Bronchial epithelial cell (primary cell): ENCODE data around the gene SLC6A19. TPM values are rescaled to one million over a fixed set of nuclear protein-coding genes. Genes with fewer than 3 reads are reported as not detected.

Source experiments
- DNase-seq: peaks from one replicate; pipeline ENCODE4 v3.0.0-alpha.2; 2010; ENCODE audit warnings: low read depth
- FAIRE-seq: peaks from 2 replicates; lab custom pipeline; 2011; peaks lifted over from hg19 to GRCh38; lab: Jason Lieb, UNC
- H3K27me3 ChIP-seq: 2 replicates; pipeline ENCODE4 v1.5.1; 2011; ENCODE audit warnings: low read length; ENCODE audit not compliant: control insufficient read depth, insufficient read depth
- H3K36me3 ChIP-seq: 2 replicates; pipeline ENCODE4 v1.5.1; 2011; ENCODE audit warnings: low read length; ENCODE audit not compliant: control insufficient read depth, insufficient read depth
- H3K4me3 ChIP-seq: 2 replicates; pipeline ENCODE4 v1.5.1; 2011; ENCODE audit warnings: mild to moderate bottlenecking, low read depth, low read length, control low read depth
- CTCF ChIP-seq: IDR thresholded peaks from 2 replicates; pipeline ENCODE4 v1.5.1; 2011; ENCODE audit warnings: mild to moderate bottlenecking, moderate library complexity, low read length, control low read depth, inconsistent platforms; ENCODE audit not compliant: insufficient read depth, severe bottlenecking
- total RNA-seq: library from RNA; depleted of rRNA; stranded (reverse); fragments of >200 nt; gene quantifications from 2 replicates; pipeline ENCODE4 v1.2.1, GENCODE V29; 2014

Gene SLC6A19
- total RNA-seq, 1 donor from 2014 or later, result not detected

- DNase-seq, result no peak
- no peak for TF ChIP-seq CTCF
- no peaks in the 10 kb centered on the region for H3K36me3 ChIP-seq
These were observed 21.9 kb downstream of the SLC6A19 start for GRCh38 chr5:1223278-1223670.

GRCh38 chr5:1224631-1225030 lies 23.2 kb downstream of the SLC6A19 start:
- Histone ChIP-seq H3K4me3 (no peak overlapping the region), H3K27me3 (peaks cover 1% of the 10 kb centered on the region), H3K36me3 (no peaks in the 10 kb centered on the region)
- FAIRE-seq (no peak), DNase-seq (no peak)
- no peak for TF ChIP-seq CTCF

More at GRCh38 chr5:1223278-1223670, 21.9 kb downstream of the SLC6A19 start:
- Histone ChIP-seq H3K27me3 (no peaks in the 10 kb centered on the region), H3K4me3 (no peak overlapping the region)
- no peak for FAIRE-seq

GRCh38 chr5:1225081-1225480 lies 23.7 kb downstream of the SLC6A19 start, which contains the start of gene SLC6A18:
TSS of gene SLC6A18 (plus strand) at chr5:1225381. CDS start at chr5:1225478, 97 bp downstream.
- Histone ChIP-seq H3K36me3 (no peaks in the 10 kb centered on the region), H3K4me3 (no peak within 1 kb of the TSS), H3K27me3 (peaks cover 1% of the 10 kb centered on the region)
- FAIRE-seq, result no peak
- no peak for TF ChIP-seq CTCF
- DNase-seq, result no peak

GRCh38 chr5:1226231-1226630 lies 24.8 kb downstream of the SLC6A19 start:
- Histone ChIP-seq H3K36me3 (no peaks in the 10 kb centered on the region), H3K27me3 (peaks cover 1% of the 10 kb centered on the region), H3K4me3 (no peak overlapping the region)
- DNase-seq (no peak), FAIRE-seq (no peak)
- TF ChIP-seq CTCF, result no peak

- no peak for FAIRE-seq
- Histone ChIP-seq H3K4me3 (no peak overlapping the region), H3K27me3 (peaks cover 1% of the 10 kb centered on the region), H3K36me3 (no peaks in the 10 kb centered on the region)
- DNase-seq, result no peak
- TF ChIP-seq CTCF, result no peak
These were observed 25.6 kb downstream of the SLC6A19 start for GRCh38 chr5:1226839-1227581.
